MCF 10A (cell line): ENCODE results near the gene ZNF740. TPM values are rescaled to one million over a fixed set of nuclear protein-coding genes. Genes with fewer than 3 reads are reported as not detected.

ENCODE experiments used
- BruUV-seq: library from RNA; stranded (reverse); fragments of 400-500 nt; replicated peaks from 2 replicates; lab custom pipeline; 2021; lab: Mats Ljungman, UMichigan
- CTCF ChIA-PET: fragments of 300-600 bp; sonication (Branson Sonifier 250); formaldehyde crosslinking; extraction: SDS; loops from one replicate; lab custom pipeline; 2021; ENCODE audit warnings: antibody characterized with exemption, inconsistent platforms; lab: Yijun Ruan, JAX
- POLR2A ChIA-PET: fragments of 300-600, 350-650 bp; sonication (Branson Sonifier 250); formaldehyde crosslinking; extraction: SDS; loops from one replicate; lab custom pipeline; 2020; ENCODE audit warnings: antibody characterized with exemption, inconsistent platforms; lab: Yijun Ruan, JAX
- DNase-seq: peaks from one replicate; pipeline ENCODE4 v3.0.0-alpha.2; 2018; ENCODE audit not compliant: unreplicated experiment
- H3K27ac Mint-ChIP-seq: one replicate; pipeline ENCODE4 v1.8.0; 2022; ENCODE audit warnings: mild to moderate bottlenecking, low read depth, mixed read lengths; ENCODE audit not compliant: unreplicated experiment
- H3K27me3 Mint-ChIP-seq: one replicate; pipeline ENCODE4 v1.8.0; 2022; ENCODE audit warnings: mixed read lengths; ENCODE audit not compliant: insufficient read depth, unreplicated experiment
- H3K36me3 Mint-ChIP-seq: one replicate; pipeline ENCODE4 v1.8.0; 2022; ENCODE audit warnings: mild to moderate bottlenecking, moderate library complexity, mixed read lengths; ENCODE audit not compliant: insufficient read depth, unreplicated experiment
- H3K4me1 Mint-ChIP-seq: one replicate; pipeline ENCODE4 v1.8.0; 2022; ENCODE audit warnings: mixed read lengths; ENCODE audit not compliant: insufficient read depth, unreplicated experiment
- H3K4me3 Mint-ChIP-seq: one replicate; pipeline ENCODE4 v1.8.0; 2022; ENCODE audit warnings: mild to moderate bottlenecking, moderate library complexity, mixed read lengths; ENCODE audit not compliant: unreplicated experiment
- H3K9me3 Mint-ChIP-seq: one replicate; pipeline ENCODE4 v1.8.0; 2022; ENCODE audit warnings: mixed read lengths; ENCODE audit not compliant: unreplicated experiment
- intact Hi-C: fragments of 100-400 bp; cut with micrococcal nuclease; formaldehyde crosslinking; loops from 2 replicates; pipeline ENCODE4 v1.14.1; 2022
- total RNA-seq: library from RNA; stranded (reverse); gene quantifications from 2 replicates; pipeline ENCODE4 v1.2.3, GENCODE V29; 2022
- TF ChIP-seq, protein P1 (sequence below): fragments of 200-600 bp; IDR thresholded peaks from one replicate; pipeline ENCODE4 v1.8.0; 2022; ENCODE audit warnings: antibody characterized with exemption, mild to moderate bottlenecking; ENCODE audit not compliant: unreplicated experiment

The ZNF740 gene
- total RNA-seq, 1 experiment from 2014 or later = 36.2 TPM

- H3K27ac Mint-ChIP-seq = peak overlapping the region; percentile 43
- no peaks in the 10 kb centered on the region for H3K9me3 Mint-ChIP-seq
- intact Hi-C loops = no loop called here
These were observed 45.3 kb downstream of the ZNF740 start for GRCh38 chr12:53225635-53226424.

GRCh38 chr12:53226815-53227214 lies 46.3 kb downstream of the ZNF740 start:
- Mint-ChIP-seq H3K4me1 (peaks cover 67% of the 10 kb centered on the region), H3K36me3 (peaks cover 14% of the 10 kb centered on the region), H3K27me3 (no peaks in the 10 kb centered on the region), H3K9me3 (no peaks in the 10 kb centered on the region), H3K27ac (no peak overlapping the region), H3K4me3 (no peak overlapping the region)
- no TSS peak for BruUV-seq
- TF ChIP-seq, protein P1, sequence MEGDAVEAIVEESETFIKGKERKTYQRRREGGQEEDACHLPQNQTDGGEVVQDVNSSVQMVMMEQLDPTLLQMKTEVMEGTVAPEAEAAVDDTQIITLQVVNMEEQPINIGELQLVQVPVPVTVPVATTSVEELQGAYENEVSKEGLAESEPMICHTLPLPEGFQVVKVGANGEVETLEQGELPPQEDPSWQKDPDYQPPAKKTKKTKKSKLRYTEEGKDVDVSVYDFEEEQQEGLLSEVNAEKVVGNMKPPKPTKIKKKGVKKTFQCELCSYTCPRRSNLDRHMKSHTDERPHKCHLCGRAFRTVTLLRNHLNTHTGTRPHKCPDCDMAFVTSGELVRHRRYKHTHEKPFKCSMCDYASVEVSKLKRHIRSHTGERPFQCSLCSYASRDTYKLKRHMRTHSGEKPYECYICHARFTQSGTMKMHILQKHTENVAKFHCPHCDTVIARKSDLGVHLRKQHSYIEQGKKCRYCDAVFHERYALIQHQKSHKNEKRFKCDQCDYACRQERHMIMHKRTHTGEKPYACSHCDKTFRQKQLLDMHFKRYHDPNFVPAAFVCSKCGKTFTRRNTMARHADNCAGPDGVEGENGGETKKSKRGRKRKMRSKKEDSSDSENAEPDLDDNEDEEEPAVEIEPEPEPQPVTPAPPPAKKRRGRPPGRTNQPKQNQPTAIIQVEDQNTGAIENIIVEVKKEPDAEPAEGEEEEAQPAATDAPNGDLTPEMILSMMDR = no peak
- CTCF ChIA-PET = no interaction called here
- DNase-seq = no peak
- intact Hi-C loops = no loop called here
- POLR2A ChIA-PET = no interaction called here

More at GRCh38 chr12:53225635-53226424, 45.3 kb downstream of the ZNF740 start:
- Mint-ChIP-seq H3K4me1 (peaks cover 68% of the 10 kb centered on the region), H3K36me3 (peaks cover 17% of the 10 kb centered on the region), H3K4me3 (no peak overlapping the region), H3K27me3 (no peaks in the 10 kb centered on the region)
- BruUV-seq = no TSS peak
- TF ChIP-seq, protein P1 = no peak
- ChIA-PET POLR2A (interaction anchor here (1.1 to 1.8 kb wide), 3 partner anchors 27 to 72 kb away, joined by 3 to 6 read pairs (median 5); partner anchors contain the start of genes CSAD and ZNF740), CTCF (interaction anchor here (0.6 to 1.9 kb wide), 6 partner anchors 12 to 42 kb away, joined by 3 to 6 read pairs (median 4); partner anchors contain the start of gene ESPL1)
- DNase-seq = peak; percentile 27

DNA sequence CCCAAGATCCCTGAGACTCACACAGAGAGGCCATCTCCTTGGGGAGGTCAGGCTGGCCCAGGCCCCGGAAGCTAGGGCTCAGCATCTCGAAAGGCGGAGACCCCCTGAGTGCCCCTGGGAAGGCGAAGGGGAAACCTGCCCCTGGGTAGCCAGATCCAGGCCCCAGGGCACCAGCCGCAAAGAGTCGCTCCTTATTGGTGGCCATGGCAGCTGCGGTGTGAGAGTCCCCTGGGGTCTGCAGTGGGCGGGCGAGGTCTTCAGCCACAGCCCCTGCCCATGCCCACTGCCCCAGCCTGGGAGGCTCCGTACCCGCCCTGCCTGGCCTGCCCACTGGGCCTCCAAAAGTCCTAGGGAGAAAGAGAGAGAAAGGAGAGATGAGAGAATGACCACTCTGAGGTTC lies 46.8 kb downstream of the ZNF740 start:
- Mint-ChIP-seq H3K27ac (peak overlapping the region; percentile 29), H3K36me3 (peaks cover 14% of the 10 kb centered on the region), H3K4me3 (no peak overlapping the region), H3K9me3 (no peaks in the 10 kb centered on the region), H3K27me3 (no peaks in the 10 kb centered on the region), H3K4me1 (peaks cover 62% of the 10 kb centered on the region)
- no TSS peak for BruUV-seq
- ChIA-PET POLR2A (interaction anchor here (0.8 kb wide), 1 partner anchor 9 kb away, joined by 3 read pairs; no protein-coding TSS in a partner anchor), CTCF (interaction anchor here (1.3 kb wide), 1 partner anchor 69 kb away, joined by 3 read pairs; no protein-coding TSS in a partner anchor)
- TF ChIP-seq, protein P1 = no peak
- intact Hi-C loops = no loop called here
- DNase-seq = no peak

DNA sequence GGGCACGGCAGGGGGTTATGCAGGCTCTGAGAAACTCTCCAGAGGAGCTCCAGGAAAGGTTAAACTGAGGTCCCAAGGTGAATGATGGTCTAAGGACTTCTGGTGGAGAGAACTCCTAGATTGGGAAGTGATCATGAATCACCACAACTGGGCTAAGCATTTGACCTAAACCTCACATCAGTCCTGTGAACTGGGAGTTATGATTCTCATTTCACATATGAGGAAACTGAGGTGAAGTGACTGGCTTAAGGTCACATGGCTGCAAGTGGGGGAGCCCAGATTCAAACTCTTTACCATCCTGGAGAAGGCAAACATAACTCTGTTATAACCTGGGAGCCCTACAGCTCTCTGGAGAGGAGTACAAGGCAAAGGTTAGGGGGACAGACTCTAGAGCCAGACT lies 47.3 kb downstream of the ZNF740 start:
- peak overlapping the region; percentile 29 for H3K27ac Mint-ChIP-seq

More for the DNA sequence above, 47.3 kb downstream of the ZNF740 start:
- no peaks in the 10 kb centered on the region for H3K27me3 Mint-ChIP-seq
- ChIA-PET POLR2A (interaction anchor here (0.8 kb wide), 1 partner anchor 9 kb away, joined by 3 read pairs; no protein-coding TSS in a partner anchor), CTCF (interaction anchor here (1.3 kb wide), 1 partner anchor 69 kb away, joined by 3 read pairs; no protein-coding TSS in a partner anchor)
- BruUV-seq = no TSS peak
- H3K4me1 Mint-ChIP-seq = peaks cover 67% of the 10 kb centered on the region
- H3K9me3 Mint-ChIP-seq = no peaks in the 10 kb centered on the region
- TF ChIP-seq, protein P1 = no peak
- no peak for DNase-seq
- no peak overlapping the region for H3K4me3 Mint-ChIP-seq
- intact Hi-C loops = no loop called here
- H3K36me3 Mint-ChIP-seq = peaks cover 14% of the 10 kb centered on the region
